ENCODE data around the gene POPDC2. TPM values are rescaled to one million over a fixed set of nuclear protein-coding genes. Genes with fewer than 3 reads are reported as not detected.

The POPDC2 gene
- total and polyA plus RNA-seq, 4 experiments from 2014 or later: 2.0 to 7.4 (median 5.0) TPM

DNA sequence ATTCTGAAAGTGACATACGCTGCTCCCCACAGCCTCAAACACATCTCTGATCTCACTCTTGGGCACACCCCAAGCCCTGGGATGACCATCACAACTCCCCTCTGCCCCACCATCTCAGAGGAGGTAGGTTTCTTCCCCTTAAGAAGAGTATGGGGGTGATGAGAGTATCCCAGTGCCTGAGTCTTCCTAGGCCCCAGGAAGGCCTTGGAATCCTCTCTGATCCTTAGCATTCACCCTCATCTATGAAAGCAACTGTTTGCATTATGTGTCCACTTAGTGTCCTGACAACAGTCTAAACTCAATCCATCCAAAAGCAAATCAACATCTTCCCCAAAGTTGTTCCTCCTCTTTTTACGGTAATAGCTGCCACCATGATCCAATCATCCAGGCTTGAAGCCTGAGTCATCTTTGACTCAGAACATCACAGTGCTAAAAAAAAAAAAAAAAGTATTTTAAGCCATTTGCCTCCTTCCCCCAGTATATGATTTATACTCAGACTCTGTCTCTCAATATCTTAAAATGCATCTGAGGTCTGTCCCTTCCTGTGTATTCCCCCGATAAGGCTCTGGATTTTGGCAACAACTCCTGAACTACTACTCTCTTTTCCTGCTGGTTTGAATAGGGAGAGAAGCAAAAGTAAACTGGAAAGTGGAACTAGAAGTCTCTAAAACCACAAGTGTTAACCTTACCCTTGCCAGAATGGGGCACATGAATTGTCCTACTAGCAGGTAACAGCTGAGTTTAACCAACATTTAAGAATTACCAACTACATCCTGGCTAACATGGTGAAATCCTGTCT, 22.5 kb downstream of the POPDC2 start:
- POLR2A ChIA-PET (ENCODE audit: partially characterized antibody): no interaction called here
- peaks cover 18 to 19% of the 10 kb centered on the region in 2 donors for H3K36me3 Mint-ChIP-seq

GRCh38 chr3:119636891-119637611, 23.3 kb downstream of the POPDC2 start:
- Histone ChIP-seq H3K27ac (ENCODE audit: low read depth, low read length) (no peak overlapping the region), H3K36me3 (ENCODE audit: insufficient read depth, low read length) (peaks cover 2% of the 10 kb centered on the region), H3K4me1 (ENCODE audit: insufficient read depth, low read length) (peaks cover 17% of the 10 kb centered on the region), H3K9me3 (ENCODE audit: control insufficient read depth in 1 of 2, low read length in 2 of 2) (no peaks in the 10 kb centered on the region), H3K4me3 (ENCODE audit: low read length in 2 of 2) (no peak overlapping the region), H3K27me3 (ENCODE audit: insufficient read depth, low read length) (no peaks in the 10 kb centered on the region)
- Mint-ChIP-seq H3K27me3 (no peaks in the 10 kb centered on the region), H3K4me1 (peaks cover 8 to 16% (median 11%) of the 10 kb centered on the region in 4 donors), H3K9me3 (peaks cover 0 to 2% (median 0%) of the 10 kb centered on the region in 8 donors), H3K4me3 (no peak overlapping the region), H3K27ac (no peak overlapping the region), H3K36me3 (peaks cover 10 to 12% of the 10 kb centered on the region in 2 donors)
- DNase-seq: no peak
- CTCF ChIA-PET (ENCODE audit: partially characterized antibody): interaction anchor here (1.1 kb wide), 1 partner anchor 10 kb away, joined by 4 read pairs; no protein-coding TSS in a partner anchor
- POLR2A ChIA-PET (ENCODE audit: partially characterized antibody): no interaction called here
- intact Hi-C loops (cut with micrococcal nuclease): no loop called here

More for the DNA sequence above, 22.5 kb downstream of the POPDC2 start:
- CTCF ChIA-PET (ENCODE audit: partially characterized antibody): no interaction called here
- H3K4me1 ChIP-seq (ENCODE audit: insufficient read depth, low read length): peaks cover 17% of the 10 kb centered on the region
- intact Hi-C loops (cut with micrococcal nuclease): no loop called here
- no peak overlapping the region for H3K4me3 ChIP-seq (ENCODE audit: low read length in 2 of 2)
- no peaks in the 10 kb centered on the region for H3K9me3 ChIP-seq (ENCODE audit: control insufficient read depth in 1 of 2, low read length in 2 of 2)
- Mint-ChIP-seq H3K9me3 (peaks cover 0 to 2% (median 0%) of the 10 kb centered on the region in 8 donors), H3K27ac (peak overlapping the region in 5 of 7 donors; percentile 2 to 86 (median 57)), H3K27me3 (no peaks in the 10 kb centered on the region), H3K4me3 (peak overlapping the region in 3 of 8 donors; percentile 9 to 50 (median 19)), H3K4me1 (peaks cover 8 to 16% (median 11%) of the 10 kb centered on the region in 4 donors)
- H3K27ac ChIP-seq (ENCODE audit: low read depth, low read length): no peak overlapping the region
- H3K27me3 ChIP-seq (ENCODE audit: insufficient read depth, low read length): no peaks in the 10 kb centered on the region
- no peak for DNase-seq
- peaks cover 4% of the 10 kb centered on the region for H3K36me3 ChIP-seq (ENCODE audit: insufficient read depth, low read length)

DNA sequence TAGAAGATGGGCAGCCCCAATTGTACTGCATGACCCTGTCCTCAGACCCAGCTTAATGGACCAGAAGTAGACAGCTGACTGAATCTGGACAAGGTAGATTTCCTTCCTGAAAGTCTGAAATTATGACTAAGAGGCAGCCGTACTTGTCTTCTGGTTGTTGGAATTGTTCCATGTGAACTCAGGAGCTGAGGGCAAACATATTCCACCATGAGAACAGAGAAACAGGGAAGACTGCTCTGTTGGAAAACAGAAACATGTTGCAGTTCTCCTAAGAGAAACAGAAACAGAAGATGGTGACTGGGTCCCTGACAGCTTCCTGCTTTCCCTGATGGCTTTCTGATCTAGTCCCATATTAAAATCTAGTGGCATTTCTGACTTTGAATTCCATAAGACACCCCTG, 24.1 kb downstream of the POPDC2 start:
- peaks cover 6 to 9% of the 10 kb centered on the region in 2 donors for H3K36me3 Mint-ChIP-seq
- intact Hi-C loops (cut with micrococcal nuclease): no loop called here
- H3K4me3 ChIP-seq (ENCODE audit: low read length in 2 of 2): no peak overlapping the region

GRCh38 chr3:119635719-119636118, 24.7 kb downstream of the POPDC2 start:
- peaks cover 0 to 1% of the 10 kb centered on the region in 2 donors for H3K27me3 Mint-ChIP-seq
- H3K4me3 Mint-ChIP-seq: peak overlapping the region in 1 of 8 donors; percentile 13

More for the DNA sequence above, 24.1 kb downstream of the POPDC2 start:
- Histone ChIP-seq H3K27me3 (ENCODE audit: insufficient read depth, low read length) (no peaks in the 10 kb centered on the region), H3K36me3 (ENCODE audit: insufficient read depth, low read length) (no peaks in the 10 kb centered on the region), H3K4me1 (ENCODE audit: insufficient read depth, low read length) (peaks cover 17% of the 10 kb centered on the region), H3K27ac (ENCODE audit: low read depth, low read length) (no peak overlapping the region), H3K9me3 (ENCODE audit: control insufficient read depth in 1 of 2, low read length in 2 of 2) (no peaks in the 10 kb centered on the region)
- no peaks in the 10 kb centered on the region for H3K27me3 Mint-ChIP-seq
- H3K4me1 Mint-ChIP-seq: peaks cover 8 to 16% (median 11%) of the 10 kb centered on the region in 4 donors
- peak overlapping the region in 1 of 8 donors; percentile 7 for H3K4me3 Mint-ChIP-seq
- H3K9me3 Mint-ChIP-seq: peaks cover 0 to 2% (median 0%) of the 10 kb centered on the region in 8 donors
- no peak overlapping the region for H3K27ac Mint-ChIP-seq
- DNase-seq: no peak
- ChIA-PET POLR2A (ENCODE audit: partially characterized antibody) (no interaction called here), CTCF (ENCODE audit: partially characterized antibody) (interaction anchor here (1.1 kb wide), 1 partner anchor 9 kb away, joined by 4 read pairs; no protein-coding TSS in a partner anchor)

DNA sequence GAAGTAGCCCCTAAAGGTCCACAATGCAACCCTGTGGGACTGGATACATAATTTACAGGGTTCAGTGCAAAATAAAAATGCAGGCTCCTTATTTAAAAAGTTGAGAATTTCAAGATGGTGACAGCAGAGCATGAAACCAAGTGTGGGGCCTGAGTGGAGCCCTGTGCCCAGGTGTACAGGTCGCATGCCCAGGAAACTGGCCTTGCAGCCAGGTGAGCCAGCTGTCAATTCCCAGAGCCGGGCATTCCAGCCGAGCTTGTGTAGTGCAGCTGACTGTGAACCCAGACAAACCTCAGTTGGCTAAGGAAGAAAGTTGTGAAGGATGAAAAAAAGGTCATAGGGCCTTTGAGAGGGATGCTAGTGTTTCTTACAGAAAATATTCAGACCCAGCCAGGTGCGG, 27.6 kb downstream of the POPDC2 start:
- H3K27me3 ChIP-seq (ENCODE audit: insufficient read depth, low read length): no peaks in the 10 kb centered on the region
- H3K9me3 Mint-ChIP-seq: no peaks in the 10 kb centered on the region
- CTCF ChIA-PET (ENCODE audit: partially characterized antibody): no interaction called here
- H3K4me1 Mint-ChIP-seq: peaks cover 10 to 21% (median 10%) of the 10 kb centered on the region in 4 donors
- no peaks in the 10 kb centered on the region for H3K36me3 ChIP-seq (ENCODE audit: insufficient read depth, low read length)
- H3K4me1 ChIP-seq (ENCODE audit: insufficient read depth, low read length): peaks cover 13% of the 10 kb centered on the region
- H3K27ac ChIP-seq (ENCODE audit: low read depth, low read length): no peak overlapping the region
- H3K9me3 ChIP-seq (ENCODE audit: control insufficient read depth in 1 of 2, low read length in 2 of 2): no peaks in the 10 kb centered on the region
- H3K4me3 ChIP-seq (ENCODE audit: low read length in 2 of 2): no peak overlapping the region
- H3K4me3 Mint-ChIP-seq: no peak overlapping the region
- intact Hi-C loops (cut with micrococcal nuclease): no loop called here
- POLR2A ChIA-PET (ENCODE audit: partially characterized antibody): no interaction called here
- H3K36me3 Mint-ChIP-seq: no peaks in the 10 kb centered on the region
- no peak overlapping the region for H3K27ac Mint-ChIP-seq
- peaks cover 0 to 2% of the 10 kb centered on the region in 2 donors for H3K27me3 Mint-ChIP-seq
- no peak for DNase-seq

More at GRCh38 chr3:119635719-119636118, 24.7 kb downstream of the POPDC2 start:
- POLR2A ChIA-PET (ENCODE audit: partially characterized antibody): no interaction called here
- Histone ChIP-seq H3K4me3 (ENCODE audit: low read length in 2 of 2) (no peak overlapping the region), H3K36me3 (ENCODE audit: insufficient read depth, low read length) (no peaks in the 10 kb centered on the region), H3K27ac (ENCODE audit: low read depth, low read length) (no peak overlapping the region), H3K4me1 (ENCODE audit: insufficient read depth, low read length) (peaks cover 17% of the 10 kb centered on the region), H3K27me3 (ENCODE audit: insufficient read depth, low read length) (no peaks in the 10 kb centered on the region), H3K9me3 (ENCODE audit: control insufficient read depth in 1 of 2, low read length in 2 of 2) (no peaks in the 10 kb centered on the region)
- Mint-ChIP-seq H3K36me3 (peaks cover 5% of the 10 kb centered on the region in 2 donors), H3K27ac (no peak overlapping the region), H3K4me1 (peaks cover 8 to 16% (median 11%) of the 10 kb centered on the region in 4 donors), H3K9me3 (peaks cover 0 to 2% (median 0%) of the 10 kb centered on the region in 8 donors)
- DNase-seq: no peak
- intact Hi-C loops (cut with micrococcal nuclease): no loop called here
- CTCF ChIA-PET (ENCODE audit: partially characterized antibody): no interaction called here

- DNase-seq: no peak
- Mint-ChIP-seq H3K9me3 (no peaks in the 10 kb centered on the region), H3K4me3 (no peak overlapping the region), H3K27me3 (peaks cover 0 to 2% of the 10 kb centered on the region in 2 donors), H3K27ac (no peak overlapping the region), H3K4me1 (peaks cover 13 to 25% (median 15%) of the 10 kb centered on the region in 4 donors), H3K36me3 (no peaks in the 10 kb centered on the region)
- no peaks in the 10 kb centered on the region for H3K9me3 ChIP-seq (ENCODE audit: control insufficient read depth in 1 of 2, low read length in 2 of 2)
- CTCF ChIA-PET (ENCODE audit: partially characterized antibody): no interaction called here
- no peak overlapping the region for H3K27ac ChIP-seq (ENCODE audit: low read depth, low read length)
- H3K27me3 ChIP-seq (ENCODE audit: insufficient read depth, low read length): no peaks in the 10 kb centered on the region
- POLR2A ChIA-PET (ENCODE audit: partially characterized antibody): no interaction called here
- H3K4me3 ChIP-seq (ENCODE audit: low read length in 2 of 2): no peak overlapping the region
- intact Hi-C loops (cut with micrococcal nuclease): no loop called here
- H3K4me1 ChIP-seq (ENCODE audit: insufficient read depth, low read length): peaks cover 19% of the 10 kb centered on the region
- H3K36me3 ChIP-seq (ENCODE audit: insufficient read depth, low read length): no peaks in the 10 kb centered on the region
Measured at GRCh38 chr3:119632216-119632615, 28.2 kb downstream of the POPDC2 start.

GRCh38 chr3:119631516-119631915, 28.9 kb downstream of the POPDC2 start:
- Mint-ChIP-seq H3K36me3 (no peaks in the 10 kb centered on the region), H3K9me3 (no peaks in the 10 kb centered on the region), H3K4me3 (no peak overlapping the region), H3K27me3 (peaks cover 0 to 2% of the 10 kb centered on the region in 2 donors), H3K27ac (no peak overlapping the region), H3K4me1 (peaks cover 13 to 29% (median 19%) of the 10 kb centered on the region in 4 donors)
- intact Hi-C loops (cut with micrococcal nuclease): no loop called here
- ChIA-PET POLR2A (ENCODE audit: partially characterized antibody) (no interaction called here), CTCF (ENCODE audit: partially characterized antibody) (no interaction called here)
- Histone ChIP-seq H3K4me3 (ENCODE audit: low read length in 2 of 2) (no peak overlapping the region), H3K9me3 (ENCODE audit: control insufficient read depth in 1 of 2, low read length in 2 of 2) (no peaks in the 10 kb centered on the region), H3K4me1 (ENCODE audit: insufficient read depth, low read length) (peaks cover 26% of the 10 kb centered on the region), H3K27me3 (ENCODE audit: insufficient read depth, low read length) (no peaks in the 10 kb centered on the region), H3K36me3 (ENCODE audit: insufficient read depth, low read length) (no peaks in the 10 kb centered on the region), H3K27ac (ENCODE audit: low read depth, low read length) (no peak overlapping the region)
- no peak for DNase-seq
